Nephron progenitor cell (in vitro differentiated cells): ENCODE measurements around the gene SLC44A4.

Experiments used
- DNase-seq: peaks from one replicate; pipeline ENCODE4 v3.0.0; 2021
- H3K27ac Mint-ChIP-seq: 2 replicates; pipeline ENCODE4 v1.8.0; 2021; ENCODE audit warnings: mild to moderate bottlenecking, moderate library complexity, mixed read lengths
- H3K27me3 Mint-ChIP-seq: 2 replicates; pipeline ENCODE4 v1.8.0; 2021; ENCODE audit warnings: mild to moderate bottlenecking, low read depth, mixed read lengths; ENCODE audit not compliant: poor library complexity
- H3K36me3 Mint-ChIP-seq: 2 replicates; pipeline ENCODE4 v1.8.0; 2021; ENCODE audit warnings: low read depth, mixed read lengths
- H3K4me1 Mint-ChIP-seq: 2 replicates; pipeline ENCODE4 v1.8.0; 2021; ENCODE audit warnings: mixed read lengths
- H3K4me3 Mint-ChIP-seq: 2 replicates; pipeline ENCODE4 v1.8.0; 2021; ENCODE audit warnings: mild to moderate bottlenecking, moderate library complexity, mixed read lengths
- H3K9me3 Mint-ChIP-seq: 2 replicates; pipeline ENCODE4 v1.8.0; 2021; ENCODE audit warnings: mild to moderate bottlenecking, moderate library complexity, mixed read lengths
- CTCF ChIP-seq: fragments of 200-600 bp; sonication (generic); IDR thresholded peaks from 2 replicates; pipeline ENCODE4 v1.5.0; 2021; ENCODE audit warnings: antibody characterized with exemption

Gene SLC44A4

DNA sequence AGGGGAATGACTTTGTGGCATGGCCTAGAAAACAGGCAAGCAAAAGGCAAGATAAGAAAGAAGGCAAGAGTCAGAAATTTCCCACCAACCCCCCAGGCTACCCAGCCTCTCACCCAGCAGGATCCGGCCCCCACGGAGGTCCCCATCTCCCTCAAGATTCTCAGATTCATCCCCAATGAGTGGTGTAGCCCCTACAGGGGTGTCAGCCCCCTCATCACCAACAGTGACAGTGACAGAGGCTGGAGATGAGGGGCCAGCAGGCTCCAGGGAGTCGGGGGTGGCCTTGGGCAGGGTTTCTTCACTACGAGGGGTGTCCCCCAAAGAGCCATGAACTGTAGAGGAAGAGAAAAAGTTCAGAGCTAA lies 17.7 kb upstream of the SLC44A4 start:
- peak overlapping the region; percentile 90 for H3K4me3 Mint-ChIP-seq
- H3K36me3 Mint-ChIP-seq = peaks cover 48% of the 10 kb centered on the region
- no peak for DNase-seq
- no peaks in the 10 kb centered on the region for H3K9me3 Mint-ChIP-seq
- H3K27ac Mint-ChIP-seq = peak overlapping the region; percentile 71
- TF ChIP-seq CTCF = no peak
- H3K27me3 Mint-ChIP-seq = peaks cover 3% of the 10 kb centered on the region
- H3K4me1 Mint-ChIP-seq = peaks cover 59% of the 10 kb centered on the region

- Mint-ChIP-seq H3K4me1 (peaks cover 32% of the 10 kb centered on the region), H3K27me3 (no peaks in the 10 kb centered on the region), H3K4me3 (no peak overlapping the region), H3K27ac (peak overlapping the region; percentile 26), H3K9me3 (no peaks in the 10 kb centered on the region), H3K36me3 (peaks cover 77% of the 10 kb centered on the region)
- no peak for TF ChIP-seq CTCF
- no peak for DNase-seq
These were observed 14.0 kb upstream of the SLC44A4 start for GRCh38 chr6:31892821-31893220.

DNA sequence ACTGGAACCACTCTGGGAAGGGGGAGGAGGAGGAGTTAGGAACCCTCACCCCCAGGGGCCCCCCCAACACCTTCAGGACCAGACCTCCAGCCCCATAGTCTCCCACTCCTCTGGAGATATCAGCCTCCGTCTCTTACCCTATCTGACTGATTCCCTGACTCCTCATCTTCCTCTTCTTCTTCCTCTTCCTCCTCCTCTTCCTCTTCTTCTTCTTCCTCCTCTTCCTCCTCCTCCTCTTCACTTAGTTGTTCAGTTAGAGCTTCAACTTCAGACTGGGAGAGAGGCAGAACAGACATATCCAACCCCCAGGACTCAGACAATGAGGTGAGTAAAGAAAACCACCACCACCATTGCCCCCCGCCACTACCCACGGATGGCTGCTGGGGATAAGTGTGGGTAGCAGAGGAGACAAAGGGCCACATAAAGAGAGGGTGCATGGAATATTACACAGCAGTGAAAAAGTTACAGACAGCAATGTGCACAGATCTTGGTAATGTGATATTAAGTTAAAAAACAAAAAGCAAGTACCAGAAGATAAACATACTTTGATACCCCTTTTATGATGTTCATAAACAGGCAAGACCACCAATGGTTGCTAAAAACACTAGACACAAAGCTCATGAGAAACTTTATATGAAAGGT lies 10.7 kb upstream of the SLC44A4 start:
- H3K4me3 Mint-ChIP-seq = no peak overlapping the region

GRCh38 chr6:31888276-31889258 lies 9.8 kb upstream of the SLC44A4 start:
- Mint-ChIP-seq H3K9me3 (no peaks in the 10 kb centered on the region), H3K27me3 (no peaks in the 10 kb centered on the region), H3K36me3 (peaks cover 78% of the 10 kb centered on the region), H3K27ac (no peak overlapping the region), H3K4me3 (no peak overlapping the region), H3K4me1 (peaks cover 18% of the 10 kb centered on the region)
- DNase-seq = peak; percentile 57
- peak; percentile 57 for TF ChIP-seq CTCF

More for the DNA sequence above, 10.7 kb upstream of the SLC44A4 start:
- Mint-ChIP-seq H3K4me1 (peaks cover 19% of the 10 kb centered on the region), H3K36me3 (peaks cover 85% of the 10 kb centered on the region), H3K27ac (no peak overlapping the region), H3K27me3 (no peaks in the 10 kb centered on the region), H3K9me3 (no peaks in the 10 kb centered on the region)
- no peak for DNase-seq
- TF ChIP-seq CTCF = no peak

DNA sequence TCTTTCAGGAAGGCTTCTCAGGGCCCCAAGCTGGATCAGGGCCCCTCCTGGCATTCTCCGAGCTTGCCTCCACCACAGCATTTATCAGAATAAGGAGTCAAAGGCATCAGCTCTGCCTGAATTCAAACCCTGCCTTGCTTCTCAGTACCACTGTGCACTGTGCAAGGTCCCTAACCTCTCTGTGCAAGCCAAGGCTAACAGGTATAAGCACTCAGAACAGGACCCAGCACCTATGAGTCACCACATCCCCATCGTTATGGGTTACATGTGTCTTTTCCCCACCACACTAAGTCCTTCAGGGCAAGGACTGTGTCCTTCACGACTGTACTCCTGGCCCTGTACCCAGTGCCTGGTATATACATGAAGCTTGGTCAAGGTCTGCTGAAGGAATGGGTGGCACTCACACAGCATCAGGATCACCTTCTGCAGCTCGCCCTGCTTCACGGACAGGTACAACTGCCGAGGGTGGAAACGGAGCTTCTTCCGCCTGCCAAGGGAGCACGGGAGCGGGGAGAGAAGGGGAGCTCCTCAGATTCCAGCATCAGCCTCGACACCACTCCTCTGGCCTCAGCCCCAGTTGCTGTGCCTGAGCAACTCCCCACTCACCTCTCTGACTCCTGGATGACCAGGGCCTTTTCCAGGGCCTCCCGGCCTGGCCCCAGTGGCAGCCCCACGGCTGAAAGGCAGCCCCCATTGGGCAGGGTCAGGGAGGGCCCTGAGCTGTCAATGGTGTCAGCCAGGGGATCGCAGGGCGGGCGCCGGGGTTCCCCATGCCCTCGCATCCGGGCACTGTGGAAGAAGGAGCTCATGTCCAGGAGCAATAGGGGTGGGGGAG lies 8.6 kb upstream of the SLC44A4 start:
- H3K36me3 Mint-ChIP-seq = peaks cover 75% of the 10 kb centered on the region
- no peak overlapping the region for H3K27ac Mint-ChIP-seq
- no peaks in the 10 kb centered on the region for H3K27me3 Mint-ChIP-seq
- H3K4me1 Mint-ChIP-seq = peaks cover 7% of the 10 kb centered on the region
- DNase-seq = no peak
- H3K4me3 Mint-ChIP-seq = no peak overlapping the region
- H3K9me3 Mint-ChIP-seq = no peaks in the 10 kb centered on the region
- TF ChIP-seq CTCF = no peak
